ENCODE data around the gene ZNF688. TPM values are rescaled to one million over a fixed set of nuclear protein-coding genes. Genes with fewer than 3 reads are reported as not detected.

The ZNF688 gene
- total RNA-seq, 4 donors from 2014 or later, result 5.4 to 15.3 (median 10.2) TPM

GRCh38 chr16:30604316-30604947 is 32.9 kb upstream of the ZNF688 start:
- Histone ChIP-seq H3K4me3 (no peak overlapping the region), H3K4me1 (peaks cover 0 to 20% (median 7%) of the 10 kb centered on the region in 3 donors), H3K9me3 (no peaks in the 10 kb centered on the region), H3K27ac (no peak overlapping the region), H3K36me3 (peaks cover 0 to 61% (median 19%) of the 10 kb centered on the region in 3 donors), H3K27me3 (no peaks in the 10 kb centered on the region)
- no peak for DNase-seq
- intact Hi-C loops (cut with DNase I), result no loop called here
- TF ChIP-seq CTCF (IDR thresholded peaks at IDR 0.05), result no peak
- no peak for TF ChIP-seq POLR2A (IDR thresholded peaks at IDR 0.05)
- WGBS, 2 donors, result 93% methylated on average over 26 of the region's 49 CpGs; no CpG with 5 or more reads in 1 of the 2 donors

GRCh38 chr16:30603945-30604315 is 32.4 kb upstream of the ZNF688 start:
- Histone ChIP-seq H3K36me3 (peaks cover 0 to 61% (median 19%) of the 10 kb centered on the region in 3 donors), H3K9me3 (no peaks in the 10 kb centered on the region), H3K4me3 (no peak overlapping the region), H3K4me1 (peaks cover 0 to 15% (median 2%) of the 10 kb centered on the region in 3 donors), H3K27ac (no peak overlapping the region), H3K27me3 (no peaks in the 10 kb centered on the region)
- TF ChIP-seq CTCF (IDR thresholded peaks at IDR 0.05) (no peak), POLR2A (IDR thresholded peaks at IDR 0.05) (no peak)
- DNase-seq, result no peak
- 78 to 81% methylated on average over 4 to 5 of the region's 7 CpGs for WGBS, 2 donors
- intact Hi-C loops (cut with DNase I), result no loop called here

GRCh38 chr16:30602616-30603277 is 31.2 kb upstream of the ZNF688 start:
- intact Hi-C loops (cut with DNase I), result no loop called here
- H3K36me3 ChIP-seq, result peaks cover 0 to 54% (median 19%) of the 10 kb centered on the region in 3 donors
- H3K27ac ChIP-seq, result peak overlapping the region in 1 of 4 donors; percentile 23

GRCh38 chr16:30601966-30602365 is 30.5 kb upstream of the ZNF688 start:
- intact Hi-C loops (cut with DNase I), result no loop called here
- Histone ChIP-seq H3K27me3 (no peaks in the 10 kb centered on the region), H3K9me3 (no peaks in the 10 kb centered on the region), H3K4me1 (peaks cover 0 to 6% (median 0%) of the 10 kb centered on the region in 3 donors), H3K27ac (peak overlapping the region in 2 of 4 donors; percentile 3 to 23), H3K36me3 (peaks cover 0 to 46% (median 19%) of the 10 kb centered on the region in 3 donors), H3K4me3 (no peak overlapping the region)
- WGBS, 2 donors, result 73 to 78% methylated on average over 4 of the region's 4 CpGs
- TF ChIP-seq CTCF (IDR thresholded peaks at IDR 0.05) (no peak), POLR2A (IDR thresholded peaks at IDR 0.05) (no peak)
- no peak for DNase-seq

More at GRCh38 chr16:30602616-30603277, 31.2 kb upstream of the ZNF688 start:
- no peaks in the 10 kb centered on the region for H3K27me3 ChIP-seq
- WGBS, 2 donors, result 43 to 51% methylated on average over 3 to 4 of the region's 4 CpGs
- no peak for DNase-seq
- no peaks in the 10 kb centered on the region for H3K9me3 ChIP-seq
- TF ChIP-seq CTCF (IDR thresholded peaks at IDR 0.05), result no peak
- TF ChIP-seq POLR2A (IDR thresholded peaks at IDR 0.05), result no peak
- peaks cover 0 to 6% (median 0%) of the 10 kb centered on the region in 3 donors for H3K4me1 ChIP-seq
- no peak overlapping the region for H3K4me3 ChIP-seq

GRCh38 chr16:30600929-30601328 is 29.4 kb upstream of the ZNF688 start:
- H3K9me3 ChIP-seq, result no peaks in the 10 kb centered on the region
- TF ChIP-seq CTCF (IDR thresholded peaks at IDR 0.05), result no peak
- no peak for TF ChIP-seq POLR2A (IDR thresholded peaks at IDR 0.05)
- no peaks in the 10 kb centered on the region for H3K27me3 ChIP-seq
- WGBS, 2 donors, result 82 to 87% methylated on average over 2 of the region's 2 CpGs
- peaks cover 0 to 6% (median 0%) of the 10 kb centered on the region in 3 donors for H3K4me1 ChIP-seq
- H3K4me3 ChIP-seq, result no peak overlapping the region
- no peak for DNase-seq
- no peak overlapping the region for H3K27ac ChIP-seq
- intact Hi-C loops (cut with DNase I), result no loop called here
- H3K36me3 ChIP-seq, result peaks cover 0 to 36% (median 19%) of the 10 kb centered on the region in 3 donors
